22Rv1 (cell line): ENCODE data around the gene AFG3L2.

Experiments
- ZFX ChIP-seq: fragments of 450-650 bp; IDR thresholded peaks from 2 replicates; pipeline ENCODE4 v1.6.1; 2017; ENCODE audit warnings: antibody characterized with exemption, borderline replicate concordance
- TF ChIP-seq, protein P1 (sequence below): fragments of 450-650 bp; IDR thresholded peaks from 2 replicates; pipeline ENCODE4 v1.5.1; 2017; ENCODE audit warnings: mild to moderate bottlenecking

DNA sequence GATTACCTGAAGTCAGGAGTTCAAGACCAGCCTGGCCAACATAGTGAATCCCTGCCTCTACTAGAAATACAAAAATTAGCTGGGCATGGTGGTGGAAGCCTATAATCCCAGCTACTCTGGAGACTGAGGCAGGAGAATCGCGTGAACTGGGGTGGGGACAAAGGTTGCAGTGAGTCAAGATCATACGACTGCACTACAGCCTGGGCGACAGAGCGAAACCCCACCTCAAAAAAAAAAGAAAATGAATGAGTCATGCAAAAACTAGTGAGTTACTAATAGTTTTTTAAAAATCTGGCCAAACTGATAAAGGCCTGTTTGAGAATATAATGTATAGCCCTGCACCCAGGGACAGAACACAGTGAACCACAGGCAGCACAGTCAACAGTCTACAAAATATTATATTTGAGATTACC is 17.5 kb downstream of the AFG3L2 start:
- TF ChIP-seq, protein P1, sequence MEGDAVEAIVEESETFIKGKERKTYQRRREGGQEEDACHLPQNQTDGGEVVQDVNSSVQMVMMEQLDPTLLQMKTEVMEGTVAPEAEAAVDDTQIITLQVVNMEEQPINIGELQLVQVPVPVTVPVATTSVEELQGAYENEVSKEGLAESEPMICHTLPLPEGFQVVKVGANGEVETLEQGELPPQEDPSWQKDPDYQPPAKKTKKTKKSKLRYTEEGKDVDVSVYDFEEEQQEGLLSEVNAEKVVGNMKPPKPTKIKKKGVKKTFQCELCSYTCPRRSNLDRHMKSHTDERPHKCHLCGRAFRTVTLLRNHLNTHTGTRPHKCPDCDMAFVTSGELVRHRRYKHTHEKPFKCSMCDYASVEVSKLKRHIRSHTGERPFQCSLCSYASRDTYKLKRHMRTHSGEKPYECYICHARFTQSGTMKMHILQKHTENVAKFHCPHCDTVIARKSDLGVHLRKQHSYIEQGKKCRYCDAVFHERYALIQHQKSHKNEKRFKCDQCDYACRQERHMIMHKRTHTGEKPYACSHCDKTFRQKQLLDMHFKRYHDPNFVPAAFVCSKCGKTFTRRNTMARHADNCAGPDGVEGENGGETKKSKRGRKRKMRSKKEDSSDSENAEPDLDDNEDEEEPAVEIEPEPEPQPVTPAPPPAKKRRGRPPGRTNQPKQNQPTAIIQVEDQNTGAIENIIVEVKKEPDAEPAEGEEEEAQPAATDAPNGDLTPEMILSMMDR, result no peak
- no peak for TF ChIP-seq ZFX
